ENCODE results near the gene FBLIM1.

The FBLIM1 gene

GRCh38 chr1:15748690-15749398 lies 9.8 kb upstream of the FBLIM1 start:
- TF ChIP-seq CTCF (conservative IDR thresholded peaks at IDR 0.05; ENCODE audit: low read depth, low read length) = no peak
- no peak for DNase-seq (ENCODE audit: low read depth)
- no peak overlapping the region for H3K4me3 ChIP-seq (ENCODE audit: low read length)

DNA sequence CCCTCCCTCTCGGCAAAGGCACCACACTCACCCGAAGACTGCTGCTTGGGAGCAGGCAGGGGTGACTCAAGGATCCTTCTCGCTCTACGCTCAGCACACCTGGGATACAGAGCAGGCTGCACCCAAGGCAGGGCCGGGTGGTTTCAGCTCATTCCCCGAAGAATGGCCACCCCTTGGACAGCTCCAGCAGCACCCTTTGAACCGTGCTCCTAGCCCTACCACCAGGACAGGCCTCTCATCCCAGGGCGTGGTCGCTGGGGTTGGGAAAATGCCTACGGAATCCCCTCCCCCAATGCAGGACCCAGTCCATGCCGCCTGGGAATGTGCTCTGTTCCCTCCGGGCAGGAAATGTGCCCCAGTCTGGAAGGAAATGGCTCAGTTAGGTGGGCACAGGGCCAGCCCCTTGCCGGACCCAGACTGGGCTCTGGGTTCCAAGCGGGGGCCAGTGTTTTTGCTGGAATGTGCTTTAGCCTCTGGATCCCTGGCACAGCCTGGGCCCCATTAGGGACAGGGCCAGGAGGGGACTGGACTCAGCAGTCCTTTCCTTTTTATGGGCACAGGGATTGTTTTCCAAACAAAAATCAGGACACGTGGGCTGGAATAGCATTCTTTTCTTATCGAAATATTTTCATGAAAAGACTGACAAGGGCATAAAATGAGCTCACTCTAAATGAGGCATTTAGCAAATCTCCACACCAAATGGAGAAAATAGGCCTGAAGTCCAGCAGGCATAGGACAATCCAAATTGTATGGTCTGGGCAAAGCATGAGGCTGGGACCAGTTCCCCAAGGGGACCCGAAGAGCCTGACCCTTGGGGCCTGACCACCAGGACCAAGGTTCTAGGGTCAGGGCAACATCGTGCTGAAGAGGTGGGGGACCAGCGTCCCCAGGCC lies 8.9 kb upstream of the FBLIM1 start:
- no peak for DNase-seq (ENCODE audit: low read depth)
- TF ChIP-seq CTCF (conservative IDR thresholded peaks at IDR 0.05; ENCODE audit: low read depth, low read length) = no peak
- no peak overlapping the region for H3K4me3 ChIP-seq (ENCODE audit: low read length)

DNA sequence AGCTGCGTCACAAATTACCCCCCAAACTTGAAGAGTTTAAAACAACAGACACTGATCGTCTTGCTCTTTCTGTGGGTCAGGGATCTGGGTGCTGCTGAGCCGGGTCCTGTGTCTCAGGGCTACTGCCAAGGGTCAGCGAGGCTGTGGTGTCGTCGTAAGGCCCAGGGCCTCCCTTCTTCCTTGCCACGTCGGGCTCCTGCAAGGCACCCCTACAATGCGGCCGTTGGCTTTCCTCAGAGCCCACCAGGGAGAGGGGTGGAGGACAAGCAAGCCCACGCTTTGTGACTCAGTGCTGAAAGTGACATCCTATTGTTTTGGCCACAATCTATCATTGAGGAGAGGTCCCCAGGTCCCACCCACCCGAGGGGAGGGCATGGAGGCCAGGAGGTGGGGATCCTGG lies 7.7 kb upstream of the FBLIM1 start:
- no peak for DNase-seq (ENCODE audit: low read depth)
- no peak for TF ChIP-seq CTCF (conservative IDR thresholded peaks at IDR 0.05; ENCODE audit: low read depth, low read length)
- no peak overlapping the region for H3K4me3 ChIP-seq (ENCODE audit: low read length)

- no peak for TF ChIP-seq CTCF (conservative IDR thresholded peaks at IDR 0.05; ENCODE audit: low read depth, low read length)
- no peak overlapping the region for H3K4me3 ChIP-seq (ENCODE audit: low read length)
- no peak for DNase-seq (ENCODE audit: low read depth)
Observed at GRCh38 chr1:15751717-15752116, 6.9 kb upstream of the FBLIM1 start.

GRCh38 chr1:15753776-15754175 lies 4.8 kb upstream of the FBLIM1 start:
- TF ChIP-seq CTCF (conservative IDR thresholded peaks at IDR 0.05; ENCODE audit: low read depth, low read length) = no peak
- H3K4me3 ChIP-seq (ENCODE audit: low read length) = no peak overlapping the region
- DNase-seq (ENCODE audit: low read depth) = no peak

GRCh38 chr1:15755021-15755645 lies 3.5 kb upstream of the FBLIM1 start:
- no peak for DNase-seq (ENCODE audit: low read depth)
- no peak for TF ChIP-seq CTCF (conservative IDR thresholded peaks at IDR 0.05; ENCODE audit: low read depth, low read length)
- H3K4me3 ChIP-seq (ENCODE audit: low read length) = no peak overlapping the region
